Ovary (tissue), 3 donors: ENCODE data around the gene MMP10.

Source experiments
- CTCF ChIP-seq, 3 donors: fragments of 450-650 bp in 2 of 3; fragments of 200-600 bp in 1 of 3; IDR thresholded peaks; one replicate each; pipeline versions ENCODE4 v1.5.1 to v1.8.0; 2016 to 2022; ENCODE audit warnings: antibody characterized with exemption in 3 of 3, mild to moderate bottlenecking in 1 of 3
- EP300 ChIP-seq: sonication (generic); formaldehyde crosslinking; IDR thresholded peaks from one replicate; pipeline ENCODE4 v1.6.1; 2017; ENCODE audit warnings: antibody characterized with exemption
- POLR2A ChIP-seq: fragments of 450-650 bp; IDR thresholded peaks from one replicate; pipeline ENCODE4 v1.6.1; 2017; ENCODE audit warnings: antibody characterized with exemption, mild to moderate bottlenecking, moderate library complexity
- donor health status: DM: no; HTN: no; CAD: no.

- TF ChIP-seq CTCF (IDR thresholded peaks at IDR 0.05) (no peak), POLR2A (no peak), EP300 (no peak)
These were observed at the start of gene MMP10 for GRCh38 chr11:102780491-102780918.
